RWPE2 (cell line): ENCODE results near the gene FOXO1.

Experiments
- ATAC-seq: fragments of 200-7000 bp; cut with Tn5 transposase; 3 replicates; pipeline ENCODE4 v1.9.1; 2021; ENCODE audit warnings: low read depth
- DNase-seq: peaks from one replicate; pipeline ENCODE4 v3.0.0-alpha.2; 2020; ENCODE audit warnings: low spot score
- H3K27ac ChIP-seq: fragments of 450-650 bp; 2 replicates; pipeline ENCODE4 v1.5.1; 2017; ENCODE audit warnings: mild to moderate bottlenecking; ENCODE audit not compliant: poor library complexity, severe bottlenecking
- H3K27me3 ChIP-seq: fragments of 250-450 bp; sonication (Bioruptor Pico); 2 replicates; pipeline ENCODE4 v1.5.1; 2021; ENCODE audit warnings: mild to moderate bottlenecking, moderate library complexity; ENCODE audit not compliant: insufficient read depth, poor library complexity, severe bottlenecking
- H3K36me3 ChIP-seq: fragments of 250-450 bp; sonication (Bioruptor Pico); 2 replicates; pipeline ENCODE4 v1.5.1; 2020; ENCODE audit warnings: low read depth, mild to moderate bottlenecking, moderate library complexity
- H3K4me1 ChIP-seq: fragments of 250-450 bp; sonication (Bioruptor Pico); 2 replicates; pipeline ENCODE4 v1.5.1; 2021; ENCODE audit warnings: mild to moderate bottlenecking, moderate library complexity; ENCODE audit not compliant: insufficient read depth, poor library complexity, severe bottlenecking
- H3K4me3 ChIP-seq: fragments of 250-450 bp; sonication (Bioruptor Pico); 2 replicates; pipeline ENCODE4 v1.5.1; 2021; ENCODE audit warnings: mild to moderate bottlenecking, moderate library complexity; ENCODE audit not compliant: severe bottlenecking
- H3K9me3 ChIP-seq: fragments of 250-450 bp; sonication (Bioruptor Pico); 2 replicates; pipeline ENCODE4 v1.5.1; 2021; ENCODE audit warnings: mild to moderate bottlenecking, moderate library complexity; ENCODE audit not compliant: severe bottlenecking
- TF ChIP-seq, protein P1 (sequence below): fragments of 450-650 bp; IDR thresholded peaks from one replicate; pipeline ENCODE4 v1.5.1; 2017; ENCODE audit warnings: mild to moderate bottlenecking, moderate library complexity; ENCODE audit not compliant: poor library complexity, severe bottlenecking

The FOXO1 gene

DNA sequence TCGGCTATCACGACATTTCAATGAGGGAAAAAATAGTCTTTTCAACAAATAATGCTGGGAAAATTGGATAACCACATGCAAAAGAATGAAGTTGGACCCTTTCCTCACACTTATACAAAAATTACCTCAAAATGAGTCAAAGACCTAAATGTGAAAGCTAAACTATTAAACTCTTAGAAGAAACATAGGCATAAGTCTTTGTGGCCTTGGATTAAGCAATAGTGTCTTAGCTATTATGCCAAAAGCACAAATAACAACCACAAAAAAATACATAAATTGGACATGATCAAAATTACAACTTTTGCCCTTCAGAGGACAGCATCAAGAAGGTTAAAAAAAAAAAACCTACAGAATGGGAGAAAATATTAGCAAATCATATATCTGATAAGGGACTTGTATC, 156.6 kb downstream of the FOXO1 start:
- H3K27ac ChIP-seq, result no peak overlapping the region
- no peaks in the 10 kb centered on the region for H3K9me3 ChIP-seq
- no peaks in the 10 kb centered on the region for H3K36me3 ChIP-seq
- H3K4me3 ChIP-seq, result no peak overlapping the region
- ATAC-seq (no peak), DNase-seq (no peak)
- no peaks in the 10 kb centered on the region for H3K27me3 ChIP-seq
- TF ChIP-seq, protein P1, sequence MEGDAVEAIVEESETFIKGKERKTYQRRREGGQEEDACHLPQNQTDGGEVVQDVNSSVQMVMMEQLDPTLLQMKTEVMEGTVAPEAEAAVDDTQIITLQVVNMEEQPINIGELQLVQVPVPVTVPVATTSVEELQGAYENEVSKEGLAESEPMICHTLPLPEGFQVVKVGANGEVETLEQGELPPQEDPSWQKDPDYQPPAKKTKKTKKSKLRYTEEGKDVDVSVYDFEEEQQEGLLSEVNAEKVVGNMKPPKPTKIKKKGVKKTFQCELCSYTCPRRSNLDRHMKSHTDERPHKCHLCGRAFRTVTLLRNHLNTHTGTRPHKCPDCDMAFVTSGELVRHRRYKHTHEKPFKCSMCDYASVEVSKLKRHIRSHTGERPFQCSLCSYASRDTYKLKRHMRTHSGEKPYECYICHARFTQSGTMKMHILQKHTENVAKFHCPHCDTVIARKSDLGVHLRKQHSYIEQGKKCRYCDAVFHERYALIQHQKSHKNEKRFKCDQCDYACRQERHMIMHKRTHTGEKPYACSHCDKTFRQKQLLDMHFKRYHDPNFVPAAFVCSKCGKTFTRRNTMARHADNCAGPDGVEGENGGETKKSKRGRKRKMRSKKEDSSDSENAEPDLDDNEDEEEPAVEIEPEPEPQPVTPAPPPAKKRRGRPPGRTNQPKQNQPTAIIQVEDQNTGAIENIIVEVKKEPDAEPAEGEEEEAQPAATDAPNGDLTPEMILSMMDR, result no peak
- no peaks in the 10 kb centered on the region for H3K4me1 ChIP-seq

DNA sequence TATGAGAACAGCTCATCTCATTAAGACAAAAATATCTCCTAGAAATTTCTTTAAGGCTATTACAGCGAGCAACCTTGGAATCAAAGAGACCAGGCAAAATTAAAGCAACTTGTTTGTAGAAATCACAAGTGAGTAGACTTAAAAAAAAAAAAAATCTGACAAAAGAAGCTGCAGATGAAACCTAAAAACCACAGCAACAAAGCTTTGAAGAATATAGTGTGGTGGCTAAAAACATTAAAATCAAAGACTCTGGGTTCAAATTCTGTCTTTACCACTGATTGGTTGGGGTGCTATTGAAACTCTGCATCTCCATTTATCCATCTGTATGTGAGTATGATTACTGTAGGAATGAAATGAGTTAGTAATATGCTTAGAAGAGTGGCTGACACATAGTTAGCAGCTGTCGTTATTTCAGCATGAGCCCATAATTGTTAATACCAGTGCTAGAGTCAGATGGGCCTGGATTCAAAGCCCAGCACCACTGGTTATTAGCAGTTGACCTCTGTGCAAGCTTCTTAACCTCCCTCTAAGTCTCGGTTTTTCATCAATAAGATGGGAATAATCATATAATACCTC, 157.6 kb downstream of the FOXO1 start:
- Histone ChIP-seq H3K4me1 (peaks cover 3% of the 10 kb centered on the region), H3K27me3 (no peaks in the 10 kb centered on the region), H3K4me3 (no peak overlapping the region), H3K27ac (no peak overlapping the region), H3K9me3 (no peaks in the 10 kb centered on the region), H3K36me3 (no peaks in the 10 kb centered on the region)
- ATAC-seq (no peak), DNase-seq (no peak)
- TF ChIP-seq, protein P1, result no peak

- no peak overlapping the region for H3K27ac ChIP-seq
- peaks cover 3% of the 10 kb centered on the region for H3K4me1 ChIP-seq
- no peaks in the 10 kb centered on the region for H3K9me3 ChIP-seq
- H3K27me3 ChIP-seq, result no peaks in the 10 kb centered on the region
- TF ChIP-seq, protein P1, result no peak
- no peaks in the 10 kb centered on the region for H3K36me3 ChIP-seq
- ATAC-seq (no peak), DNase-seq (no peak)
- no peak overlapping the region for H3K4me3 ChIP-seq
These were observed 158.3 kb downstream of the FOXO1 start for GRCh38 chr13:40508127-40508526.

DNA sequence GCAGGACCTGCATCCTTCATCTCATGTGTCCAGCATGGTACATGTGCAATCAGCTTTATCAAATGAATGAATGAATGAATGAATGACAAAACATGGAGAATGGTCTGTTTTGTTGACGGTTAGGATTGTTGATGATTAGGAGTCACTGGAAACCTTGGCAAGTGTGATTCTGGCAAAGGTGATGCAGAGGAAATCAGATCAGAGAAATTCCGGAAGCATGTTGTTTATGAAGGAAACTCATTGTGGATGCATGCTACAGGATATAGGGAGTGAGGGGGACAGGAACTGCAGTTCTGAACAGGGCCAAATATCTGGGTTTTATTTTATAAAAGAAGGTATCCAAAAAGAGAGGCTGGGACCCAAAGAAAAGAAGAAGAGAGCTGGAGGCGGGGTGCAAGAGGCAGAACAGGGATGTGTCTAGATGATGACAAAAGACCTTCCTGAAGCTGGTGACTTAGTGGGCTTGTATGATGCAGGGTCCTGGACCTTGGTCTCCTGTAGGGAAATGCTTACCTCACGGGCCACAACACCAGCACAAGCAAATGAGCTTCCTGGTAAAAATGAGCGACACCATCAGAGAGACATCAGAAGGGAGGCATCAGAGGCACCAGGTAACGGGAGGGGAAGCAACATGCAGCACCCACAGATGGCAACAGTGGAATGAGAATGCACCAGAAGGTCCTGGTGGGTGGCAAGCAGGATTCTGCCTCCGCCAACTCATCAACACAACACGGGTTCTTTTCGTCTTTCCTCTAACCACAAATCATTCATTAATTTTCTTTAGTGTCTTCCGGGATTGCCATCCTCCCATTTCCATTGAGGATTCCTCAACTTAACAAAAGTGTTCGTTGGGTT, 159.6 kb downstream of the FOXO1 start:
- H3K36me3 ChIP-seq, result no peaks in the 10 kb centered on the region
- H3K27me3 ChIP-seq, result no peaks in the 10 kb centered on the region
- TF ChIP-seq, protein P1, result no peak
- H3K27ac ChIP-seq, result no peak overlapping the region
- no peak overlapping the region for H3K4me3 ChIP-seq
- DNase-seq, result no peak
- no peaks in the 10 kb centered on the region for H3K9me3 ChIP-seq
- ATAC-seq, result no peak
- peaks cover 3% of the 10 kb centered on the region for H3K4me1 ChIP-seq
